ENCODE measurements around the gene EVC2. TPM values are rescaled to one million over a fixed set of nuclear protein-coding genes. Genes with fewer than 3 reads are reported as not detected.

Gene EVC2
- total and polyA plus RNA-seq, 9 donors, result 4.4 to 7.2 (median 5.4) TPM

- 100% methylated on average over 1 of the region's 3 CpGs for WGBS (ENCODE audit: insufficient coverage)
- Histone ChIP-seq H3K36me3 (ENCODE audit: control insufficient read depth, insufficient read depth, low read length) (no peaks in the 10 kb centered on the region), H3K4me1 (ENCODE audit: control insufficient read depth, insufficient read depth, low read length) (peaks cover 31% of the 10 kb centered on the region), H3K9me3 (replicated peaks; ENCODE audit: control insufficient read depth, low read depth, low read length) (peaks cover 10% of the 10 kb centered on the region), H3K27me3 (ENCODE audit: control insufficient read depth, insufficient read depth, low read length) (peaks cover 3% of the 10 kb centered on the region), H3K4me3 (ENCODE audit: low read length) (no peak overlapping the region), H3K27ac (ENCODE audit: low read length) (no peak overlapping the region)
- DNase-seq, result no peak
Measured at GRCh38 chr4:5712931-5713330, 4.6 kb upstream of the EVC2 start.

GRCh38 chr4:5712517-5712916 is 4.2 kb upstream of the EVC2 start:
- Histone ChIP-seq H3K4me1 (ENCODE audit: control insufficient read depth, insufficient read depth, low read length) (peaks cover 35% of the 10 kb centered on the region), H3K27ac (ENCODE audit: low read length) (no peak overlapping the region), H3K27me3 (ENCODE audit: control insufficient read depth, insufficient read depth, low read length) (peaks cover 5% of the 10 kb centered on the region), H3K9me3 (replicated peaks; ENCODE audit: control insufficient read depth, low read depth, low read length) (peaks cover 10% of the 10 kb centered on the region), H3K4me3 (ENCODE audit: low read length) (no peak overlapping the region), H3K36me3 (ENCODE audit: control insufficient read depth, insufficient read depth, low read length) (no peaks in the 10 kb centered on the region)
- no peak for DNase-seq
- 93% methylated on average over 7 of the region's 7 CpGs for WGBS (ENCODE audit: insufficient coverage)

GRCh38 chr4:5711479-5712184 is 3.3 kb upstream of the EVC2 start:
- H3K4me1 ChIP-seq (ENCODE audit: control insufficient read depth, insufficient read depth, low read length), result peaks cover 44% of the 10 kb centered on the region
- peak overlapping the region; percentile 20 for H3K27ac ChIP-seq (ENCODE audit: low read length)
- 8% methylated on average over 52 of the region's 52 CpGs for WGBS (ENCODE audit: insufficient coverage)
- peak; percentile 49 for DNase-seq
- H3K36me3 ChIP-seq (ENCODE audit: control insufficient read depth, insufficient read depth, low read length), result no peaks in the 10 kb centered on the region
- peaks cover 10% of the 10 kb centered on the region for H3K27me3 ChIP-seq (ENCODE audit: control insufficient read depth, insufficient read depth, low read length)
- peak overlapping the region; percentile 59 for H3K4me3 ChIP-seq (ENCODE audit: low read length)
- H3K9me3 ChIP-seq (replicated peaks; ENCODE audit: control insufficient read depth, low read depth, low read length), result peaks cover 10% of the 10 kb centered on the region

GRCh38 chr4:5710961-5711478 is 2.7 kb upstream of the EVC2 start, which contains the start of gene EVC:
TSS of gene EVC (plus strand) at chr4:5711201. CDS start at chr4:5711381, 180 bp downstream.
- H3K36me3 ChIP-seq (ENCODE audit: control insufficient read depth, insufficient read depth, low read length), result no peaks in the 10 kb centered on the region
- H3K27me3 ChIP-seq (ENCODE audit: control insufficient read depth, insufficient read depth, low read length), result peaks cover 13% of the 10 kb centered on the region
- H3K9me3 ChIP-seq (replicated peaks; ENCODE audit: control insufficient read depth, low read depth, low read length), result peaks cover 10% of the 10 kb centered on the region
- peaks cover 47% of the 10 kb centered on the region for H3K4me1 ChIP-seq (ENCODE audit: control insufficient read depth, insufficient read depth, low read length)
- peak within 1 kb of the TSS; percentile 59 for H3K4me3 ChIP-seq (ENCODE audit: low read length)
- H3K27ac ChIP-seq (ENCODE audit: low read length), result peak within 1 kb of the TSS; percentile 73
- peak; percentile 94 for DNase-seq
- under 1% methylated on average over 45 of the region's 49 CpGs for WGBS (ENCODE audit: insufficient coverage)

GRCh38 chr4:5710065-5710960 is 2.0 kb upstream of the EVC2 start:
- Histone ChIP-seq H3K4me3 (ENCODE audit: low read length) (peak overlapping the region; percentile 35), H3K36me3 (ENCODE audit: control insufficient read depth, insufficient read depth, low read length) (no peaks in the 10 kb centered on the region), H3K27ac (ENCODE audit: low read length) (peak overlapping the region; percentile 73), H3K9me3 (replicated peaks; ENCODE audit: control insufficient read depth, low read depth, low read length) (peaks cover 9% of the 10 kb centered on the region), H3K27me3 (ENCODE audit: control insufficient read depth, insufficient read depth, low read length) (peaks cover 13% of the 10 kb centered on the region), H3K4me1 (ENCODE audit: control insufficient read depth, insufficient read depth, low read length) (peaks cover 47% of the 10 kb centered on the region)
- 0% methylated on average over 6 of the region's 13 CpGs for WGBS (ENCODE audit: insufficient coverage)
- DNase-seq, result peak; percentile 23

- WGBS (ENCODE audit: insufficient coverage), result 52% methylated on average over 5 of the region's 8 CpGs
- peak; percentile 67 for DNase-seq
- Histone ChIP-seq H3K4me1 (ENCODE audit: control insufficient read depth, insufficient read depth, low read length) (peaks cover 47% of the 10 kb centered on the region), H3K27me3 (ENCODE audit: control insufficient read depth, insufficient read depth, low read length) (peaks cover 13% of the 10 kb centered on the region), H3K36me3 (ENCODE audit: control insufficient read depth, insufficient read depth, low read length) (peaks cover 4% of the 10 kb centered on the region), H3K9me3 (replicated peaks; ENCODE audit: control insufficient read depth, low read depth, low read length) (no peaks in the 10 kb centered on the region), H3K27ac (ENCODE audit: low read length) (peak overlapping the region; percentile 88), H3K4me3 (ENCODE audit: low read length) (no peak overlapping the region)
Measured at GRCh38 chr4:5709207-5709575, 832 bp upstream of the EVC2 start.

- WGBS (ENCODE audit: insufficient coverage), result 0% methylated on average over 39 of the region's 41 CpGs
- Histone ChIP-seq H3K27me3 (ENCODE audit: control insufficient read depth, insufficient read depth, low read length) (peaks cover 13% of the 10 kb centered on the region), H3K9me3 (replicated peaks; ENCODE audit: control insufficient read depth, low read depth, low read length) (no peaks in the 10 kb centered on the region), H3K4me3 (ENCODE audit: low read length) (peak overlapping the region; percentile 71), H3K4me1 (ENCODE audit: control insufficient read depth, insufficient read depth, low read length) (peaks cover 47% of the 10 kb centered on the region), H3K36me3 (ENCODE audit: control insufficient read depth, insufficient read depth, low read length) (peaks cover 7% of the 10 kb centered on the region), H3K27ac (ENCODE audit: low read length) (peak overlapping the region; percentile 88)
- peak; percentile 25 for DNase-seq
Measured at GRCh38 chr4:5707778-5708448, 446 bp downstream of the EVC2 start.

GRCh38 chr4:5707366-5707765 is 993 bp downstream of the EVC2 start:
- no peak for DNase-seq
- WGBS (ENCODE audit: insufficient coverage), result 60% methylated on average over 4 of the region's 5 CpGs
- Histone ChIP-seq H3K27ac (ENCODE audit: low read length) (no peak overlapping the region), H3K4me1 (ENCODE audit: control insufficient read depth, insufficient read depth, low read length) (peaks cover 46% of the 10 kb centered on the region), H3K27me3 (ENCODE audit: control insufficient read depth, insufficient read depth, low read length) (peaks cover 13% of the 10 kb centered on the region), H3K9me3 (replicated peaks; ENCODE audit: control insufficient read depth, low read depth, low read length) (no peaks in the 10 kb centered on the region), H3K36me3 (ENCODE audit: control insufficient read depth, insufficient read depth, low read length) (peaks cover 11% of the 10 kb centered on the region), H3K4me3 (ENCODE audit: low read length) (peak overlapping the region; percentile 71)

GRCh38 chr4:5706486-5707290 is 1.7 kb downstream of the EVC2 start:
- WGBS (ENCODE audit: insufficient coverage), result 93% methylated on average over 11 of the region's 11 CpGs
- peaks cover 13% of the 10 kb centered on the region for H3K27me3 ChIP-seq (ENCODE audit: control insufficient read depth, insufficient read depth, low read length)
- DNase-seq, result no peak
- peaks cover 12% of the 10 kb centered on the region for H3K36me3 ChIP-seq (ENCODE audit: control insufficient read depth, insufficient read depth, low read length)
- no peak overlapping the region for H3K27ac ChIP-seq (ENCODE audit: low read length)
- H3K4me3 ChIP-seq (ENCODE audit: low read length), result no peak overlapping the region
- H3K4me1 ChIP-seq (ENCODE audit: control insufficient read depth, insufficient read depth, low read length), result peaks cover 39% of the 10 kb centered on the region
- no peaks in the 10 kb centered on the region for H3K9me3 ChIP-seq (replicated peaks; ENCODE audit: control insufficient read depth, low read depth, low read length)
